Measurements from ENCODE around the gene PDPN. TPM values are rescaled to one million over a fixed set of nuclear protein-coding genes. Genes with fewer than 3 reads are reported as not detected.

Gene PDPN
- total RNA-seq, 1 experiment from 2014 or later: not detected

DNA sequence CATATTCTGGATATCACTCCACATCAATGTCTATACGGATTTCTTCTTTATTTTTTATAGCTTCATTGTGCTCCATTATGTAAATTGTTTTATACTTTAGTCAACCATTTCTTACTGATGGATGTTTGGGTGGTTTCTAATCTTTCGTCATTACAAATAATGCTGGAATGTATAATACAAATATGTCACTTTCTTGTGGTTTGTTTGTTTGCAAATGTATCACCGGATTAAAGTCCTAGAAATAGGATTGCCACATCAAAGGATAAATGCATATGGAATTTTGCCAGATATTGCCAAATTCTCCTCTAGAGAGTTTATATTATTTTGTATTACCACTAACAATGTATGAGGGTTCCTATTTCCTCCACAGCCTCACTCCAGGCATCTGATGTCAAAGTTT lies 67.6 kb downstream of the PDPN start:
- in situ Hi-C loops (cut with HindIII; ENCODE audit: low pct_unique_long_range_greater_than_20kb, low sequenced_read_pairs): no loop called here
- DNase-seq (ENCODE audit: low read depth): no peak

DNA sequence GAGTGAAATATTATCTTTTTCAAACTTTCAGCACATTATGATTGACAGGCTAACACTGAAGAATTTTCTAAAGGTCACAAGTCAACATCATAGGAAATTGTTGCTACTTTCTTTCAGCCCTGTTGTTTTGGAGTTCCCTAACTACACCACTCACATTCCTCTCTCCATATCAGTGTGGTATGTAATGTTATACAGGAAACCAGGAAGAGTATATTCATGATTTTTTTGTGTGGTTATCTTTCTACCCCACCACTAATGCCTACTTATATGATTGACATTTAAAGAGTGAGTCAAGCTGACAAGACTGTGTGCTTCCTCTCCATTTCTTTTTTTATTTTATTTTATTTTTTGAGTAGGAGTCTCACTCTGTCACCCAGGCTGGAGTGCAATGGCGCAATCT lies 68.6 kb downstream of the PDPN start:
- DNase-seq (ENCODE audit: low read depth): no peak
- in situ Hi-C loops (cut with HindIII; ENCODE audit: low pct_unique_long_range_greater_than_20kb, low sequenced_read_pairs): no loop called here

DNA sequence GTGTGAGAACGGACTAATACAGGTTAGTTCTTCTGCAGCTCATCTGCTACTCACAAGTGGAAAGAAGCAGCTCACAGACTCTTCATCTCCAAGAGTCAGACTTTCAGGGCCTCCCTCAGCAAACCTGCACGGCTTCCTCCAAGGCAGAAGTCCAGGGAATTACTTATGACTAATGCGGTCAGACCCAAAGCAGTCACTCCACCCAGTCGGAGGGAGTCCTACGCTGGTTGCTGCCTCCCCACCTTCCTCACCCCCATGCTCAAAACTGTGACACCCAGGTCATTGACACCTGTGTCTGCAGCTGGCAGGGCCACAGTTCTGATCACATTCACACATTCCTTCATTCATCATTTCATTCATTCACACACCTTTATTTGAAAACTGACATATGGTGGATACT lies 77.9 kb downstream of the PDPN start:
- no peak for DNase-seq (ENCODE audit: low read depth)
- in situ Hi-C loops (cut with HindIII; ENCODE audit: low pct_unique_long_range_greater_than_20kb, low sequenced_read_pairs): no loop called here

DNA sequence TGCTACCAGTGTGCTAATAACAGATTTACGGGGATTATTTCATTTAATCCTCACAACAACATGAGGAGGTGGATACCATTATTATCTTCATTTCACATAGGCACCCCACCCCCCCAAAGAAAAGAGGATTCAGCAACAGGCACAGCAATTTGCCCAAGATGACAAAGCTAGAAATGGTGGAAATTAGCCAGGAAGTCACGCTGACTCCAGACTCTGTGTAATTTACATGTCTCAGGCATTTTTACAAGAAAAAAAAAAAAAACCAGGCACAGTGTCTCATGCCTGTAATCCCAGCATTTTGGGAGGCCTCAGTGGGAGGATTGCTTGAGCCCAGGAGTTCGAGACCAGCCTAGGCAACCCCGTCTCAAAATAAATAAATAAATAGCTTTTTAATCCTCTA lies 78.9 kb downstream of the PDPN start:
- in situ Hi-C loops (cut with HindIII; ENCODE audit: low pct_unique_long_range_greater_than_20kb, low sequenced_read_pairs): no loop called here
- no peak for DNase-seq (ENCODE audit: low read depth)

DNA sequence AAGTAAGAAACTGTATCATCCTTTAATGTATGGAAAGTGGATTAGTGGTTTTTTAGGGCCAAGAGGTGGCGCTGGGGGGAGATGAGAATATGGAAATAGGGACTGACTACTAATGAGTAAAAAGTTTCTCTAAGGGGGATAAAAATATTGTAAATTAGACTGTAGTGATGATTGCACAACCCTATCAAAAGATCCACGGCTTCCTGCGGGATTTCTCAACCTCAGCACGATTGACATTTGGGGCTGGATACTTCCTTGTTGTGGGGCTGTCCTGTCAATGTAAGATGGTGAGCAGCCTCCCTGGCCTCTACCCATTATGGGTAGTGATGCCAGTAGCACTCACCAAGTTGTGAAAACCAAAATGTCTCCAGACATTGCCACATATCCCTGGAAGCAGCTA lies 80.3 kb downstream of the PDPN start:
- in situ Hi-C loops (cut with HindIII; ENCODE audit: low pct_unique_long_range_greater_than_20kb, low sequenced_read_pairs): no loop called here

DNA sequence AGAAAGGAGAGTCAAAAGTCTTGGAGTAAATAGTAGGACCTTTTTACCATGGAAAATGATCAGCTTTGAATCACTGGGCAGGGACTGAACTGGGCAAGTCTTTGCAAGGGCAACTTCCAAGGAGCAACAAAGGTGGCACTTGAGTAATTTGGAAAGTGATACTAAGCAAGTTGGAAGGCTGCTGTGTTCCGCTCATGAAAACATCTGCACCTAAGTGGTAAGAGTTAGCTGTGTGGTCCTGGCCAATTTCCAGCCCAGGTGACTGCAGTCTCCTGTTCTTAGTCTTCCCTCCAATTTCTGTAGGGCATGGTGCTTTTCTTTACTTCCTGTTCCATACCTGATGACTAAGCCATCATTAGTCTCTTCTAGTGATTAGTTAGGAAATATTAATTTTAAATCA lies 80.8 kb downstream of the PDPN start:
- in situ Hi-C loops (cut with HindIII; ENCODE audit: low pct_unique_long_range_greater_than_20kb, low sequenced_read_pairs): no loop called here
- DNase-seq (ENCODE audit: low read depth): no peak

More for the DNA sequence above, 80.3 kb downstream of the PDPN start:
- no peak for DNase-seq (ENCODE audit: low read depth)

DNA sequence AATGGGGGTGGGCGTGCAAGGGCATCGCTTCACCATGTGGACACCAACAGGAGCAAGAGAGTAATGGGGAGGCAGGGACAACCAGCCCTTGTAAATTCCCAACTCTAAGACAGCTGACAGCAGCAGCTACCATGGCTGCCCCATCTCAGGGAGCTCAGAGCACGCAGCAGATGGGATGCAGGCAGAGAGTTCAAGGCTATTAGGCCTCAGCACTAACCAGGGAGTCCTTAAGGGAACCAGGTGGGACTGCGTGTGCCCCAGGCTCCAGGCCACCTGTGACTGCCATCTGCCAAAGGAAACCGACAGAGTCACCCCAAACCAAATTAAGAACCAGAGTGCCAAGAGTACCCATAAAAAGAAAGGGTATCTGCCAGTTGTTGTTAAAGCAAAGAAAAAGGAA lies 82.7 kb downstream of the PDPN start:
- no peak for DNase-seq (ENCODE audit: low read depth)
- in situ Hi-C loops (cut with HindIII; ENCODE audit: low pct_unique_long_range_greater_than_20kb, low sequenced_read_pairs): no loop called here

Other genes with a start within 250 kb of the PDPN start
- not detected in 2 replicates for gene PRAMEF14, start 236.7 kb upstream of the PDPN start, total RNA-seq (2014; rRNA removed; shearing (Covaris generic); ENCODE audit: low replicate concordance)
- gene PRAMEF19, start 211.9 kb upstream of the PDPN start, total RNA-seq (2014; rRNA removed; shearing (Covaris generic); ENCODE audit: low replicate concordance): not detected in 2 replicates
- not detected in 2 replicates for gene PRAMEF17, start 194.2 kb upstream of the PDPN start, total RNA-seq (2014; rRNA removed; shearing (Covaris generic); ENCODE audit: low replicate concordance)
- not detected in 2 replicates for gene PRAMEF20, start 173.4 kb upstream of the PDPN start, total RNA-seq (2014; rRNA removed; shearing (Covaris generic); ENCODE audit: low replicate concordance)
- gene LRRC38, start 69.8 kb upstream of the PDPN start, total RNA-seq (2014; rRNA removed; shearing (Covaris generic); ENCODE audit: low replicate concordance): not detected in 2 replicates
- gene PRDM2, start 116.4 kb downstream of the PDPN start, total RNA-seq (2014; rRNA removed; shearing (Covaris generic); ENCODE audit: low replicate concordance): 0.14 and 1.0 TPM in 2 replicates

Data from Caki2 (cell line).